HG02885 (cell line): ENCODE measurements around the gene SLCO2A1.
"Not testable (repeated sequence)": the region's sequence is repeated elsewhere in the genome, so short reads cannot be mapped to it uniquely, and the experiment has no call there.

Experiments used
- ATAC-seq: cut with Tn5 transposase; IDR thresholded peaks from one replicate; pipeline ENCODE4 v1.9.1; 2021; ENCODE audit warnings: mild to moderate bottlenecking; ENCODE audit not compliant: unreplicated experiment, poor library complexity

Gene SLCO2A1

DNA sequence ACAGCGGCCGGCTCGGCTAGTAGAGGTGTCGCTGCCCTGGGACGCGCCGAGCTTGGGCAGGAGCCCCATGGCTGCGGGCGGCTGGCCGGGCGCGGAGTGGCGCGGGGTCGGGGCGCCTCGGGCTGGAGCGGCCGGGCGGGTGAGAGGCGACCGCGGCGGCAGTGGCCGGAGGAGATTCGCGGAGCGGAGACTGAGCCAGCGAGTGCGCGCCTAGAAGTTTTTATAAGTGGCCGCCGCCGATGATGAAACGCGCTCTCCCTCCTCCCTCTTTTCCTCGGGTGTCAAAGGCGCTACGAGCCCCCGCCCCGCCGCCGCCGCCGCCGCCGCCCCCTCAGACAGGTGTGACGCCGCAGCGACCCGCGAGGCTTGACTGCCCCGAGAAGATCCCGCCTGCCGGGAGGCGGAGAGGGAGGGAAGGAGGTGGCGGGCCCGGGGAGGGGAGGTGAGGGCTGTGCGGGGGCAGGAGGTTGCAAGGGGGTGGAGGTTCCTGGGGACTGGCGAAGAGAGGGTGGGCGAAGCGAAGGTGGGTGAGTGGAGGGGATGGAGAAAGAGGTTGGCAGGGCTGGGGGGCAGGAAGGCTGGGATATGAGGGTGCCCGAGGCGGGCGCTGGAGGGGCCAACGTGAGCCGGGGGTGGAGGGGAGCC lies at the start of gene SLCO2A1:
Gene SLCO2A1 (minus strand): TSS at position 192 of the 645 bp plus-strand sequence. CDS start 123 bp downstream, at position 69.
- ATAC-seq, result no peak

DNA sequence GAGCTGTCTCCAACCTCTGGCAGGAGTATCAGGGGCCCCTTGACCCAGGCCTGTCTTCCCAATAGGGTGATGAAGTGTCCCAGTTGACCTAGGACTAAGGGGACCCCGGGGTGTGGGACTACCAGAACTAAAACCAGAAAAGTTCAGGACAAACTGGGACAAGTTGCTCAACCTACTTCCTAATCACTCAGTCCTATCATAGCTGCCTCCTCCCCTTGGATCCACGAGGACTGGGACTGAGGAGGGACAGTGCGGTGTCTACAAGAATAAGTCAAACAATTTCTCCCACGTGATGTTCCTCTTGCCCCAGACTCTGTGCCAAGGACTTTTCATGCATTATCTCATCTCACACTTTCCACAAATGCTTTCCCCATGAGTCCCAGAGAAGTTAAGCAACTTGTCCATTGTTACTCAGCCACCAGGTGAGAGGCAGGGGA lies 49.4 kb upstream of the SLCO2A1 start:
- no peak for ATAC-seq

DNA sequence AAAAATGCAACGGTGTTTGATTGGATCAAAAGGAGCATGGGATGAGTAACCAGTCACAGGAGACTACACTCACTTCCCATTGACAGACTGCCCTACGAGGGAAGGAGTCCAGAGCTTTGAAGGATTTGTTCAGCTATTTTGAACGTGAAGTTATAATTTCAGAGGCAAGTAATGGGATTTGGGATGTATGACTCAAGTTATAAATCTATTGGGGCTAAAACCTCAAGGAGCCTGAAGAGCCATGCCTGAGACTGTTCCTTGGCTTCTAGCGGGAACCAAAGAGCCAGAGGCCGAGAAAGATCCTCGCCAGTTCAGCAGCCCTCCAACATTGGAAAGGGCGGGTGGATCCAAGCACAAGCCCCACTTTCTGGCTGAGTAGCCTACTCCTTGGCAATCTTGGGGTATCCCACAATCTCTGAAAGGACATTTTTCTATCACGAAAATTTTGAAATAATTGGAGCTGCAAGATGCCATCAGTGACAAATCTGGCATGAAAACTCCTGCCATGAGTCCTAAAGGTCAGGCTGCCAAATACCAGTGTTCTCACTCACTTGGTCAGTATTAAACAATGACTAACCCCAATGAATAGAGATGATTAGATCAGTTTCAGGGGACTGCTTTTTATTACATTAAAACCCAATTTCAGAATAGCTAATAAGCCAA lies 48.6 kb upstream of the SLCO2A1 start:
- ATAC-seq, result no peak

DNA sequence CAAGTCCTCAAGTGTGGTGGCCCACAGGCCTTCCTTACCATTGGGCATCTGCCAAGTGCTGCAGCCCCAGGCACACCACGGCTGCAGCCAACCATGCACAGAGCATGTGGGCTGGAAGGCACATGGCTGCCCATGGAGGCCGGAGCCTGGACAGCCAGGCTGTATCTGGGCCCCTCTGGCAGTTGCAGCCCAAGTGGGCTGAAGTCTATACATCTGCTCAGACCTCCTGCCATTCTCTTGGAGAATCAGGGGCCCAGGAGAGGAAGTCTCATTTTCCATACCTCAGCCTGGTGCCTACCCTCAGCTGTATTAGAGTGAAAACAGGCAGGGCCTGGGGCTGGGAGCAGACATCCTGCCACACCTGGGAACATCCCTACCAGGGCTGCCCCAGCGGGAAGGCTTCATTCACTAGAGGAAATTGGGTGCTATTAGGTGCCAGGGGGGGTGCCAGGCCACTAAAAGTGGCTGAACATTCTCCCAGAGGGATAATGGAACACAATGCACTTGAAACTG lies 48.0 kb upstream of the SLCO2A1 start:
- no peak for ATAC-seq

DNA sequence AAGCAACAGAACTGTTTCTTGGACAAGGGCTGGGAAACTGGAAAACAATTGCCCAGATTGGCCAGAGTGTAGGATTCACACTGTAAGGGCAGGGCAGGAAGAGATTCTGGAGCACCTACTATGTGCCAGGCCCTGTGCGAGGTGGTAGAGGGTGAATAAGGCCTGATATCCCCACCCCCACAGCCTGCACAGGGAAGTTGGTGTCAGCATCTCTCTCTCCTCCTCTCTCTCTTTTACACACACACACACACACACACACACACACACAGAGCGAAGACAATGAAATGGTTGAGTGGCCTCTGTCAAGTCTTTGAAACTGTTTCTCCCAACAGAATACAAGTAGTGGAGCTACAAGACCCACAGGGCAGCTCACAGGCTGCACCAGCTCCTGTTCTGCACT lies 47.1 kb upstream of the SLCO2A1 start:
- ATAC-seq, result no peak

DNA sequence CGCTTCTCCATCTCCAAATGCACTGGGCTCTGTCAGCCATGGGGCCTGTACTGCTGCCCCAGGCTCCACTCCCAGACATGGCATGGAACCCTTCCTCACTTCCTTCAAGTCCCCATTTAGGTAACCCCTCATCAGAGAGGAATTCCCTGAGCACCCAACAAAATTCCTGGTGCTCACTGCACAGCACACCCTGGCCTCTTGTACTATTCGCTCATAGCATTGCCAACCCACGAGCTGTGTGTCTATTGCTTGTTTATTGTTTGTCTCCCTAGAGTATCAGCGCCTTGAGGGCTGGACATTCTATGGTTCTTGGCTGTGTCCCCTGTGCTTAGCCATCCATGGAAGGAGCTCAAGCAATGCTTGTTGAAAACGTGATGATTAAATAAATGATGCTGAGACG lies 46.1 kb upstream of the SLCO2A1 start:
- ATAC-seq, result no peak

DNA sequence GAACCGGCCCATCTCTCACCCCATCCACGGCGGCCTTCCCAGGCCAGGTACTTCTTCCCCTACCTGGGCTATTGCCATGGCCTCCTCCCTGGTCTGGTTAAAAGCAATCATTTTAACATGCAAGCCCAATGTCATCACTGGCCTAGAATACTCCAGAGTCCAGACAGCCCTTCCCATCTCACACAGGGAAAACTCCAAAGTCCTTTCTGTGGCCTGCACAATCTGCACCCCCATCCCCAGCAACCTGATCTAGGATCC lies 45.8 kb upstream of the SLCO2A1 start:
- ATAC-seq, result no peak

DNA sequence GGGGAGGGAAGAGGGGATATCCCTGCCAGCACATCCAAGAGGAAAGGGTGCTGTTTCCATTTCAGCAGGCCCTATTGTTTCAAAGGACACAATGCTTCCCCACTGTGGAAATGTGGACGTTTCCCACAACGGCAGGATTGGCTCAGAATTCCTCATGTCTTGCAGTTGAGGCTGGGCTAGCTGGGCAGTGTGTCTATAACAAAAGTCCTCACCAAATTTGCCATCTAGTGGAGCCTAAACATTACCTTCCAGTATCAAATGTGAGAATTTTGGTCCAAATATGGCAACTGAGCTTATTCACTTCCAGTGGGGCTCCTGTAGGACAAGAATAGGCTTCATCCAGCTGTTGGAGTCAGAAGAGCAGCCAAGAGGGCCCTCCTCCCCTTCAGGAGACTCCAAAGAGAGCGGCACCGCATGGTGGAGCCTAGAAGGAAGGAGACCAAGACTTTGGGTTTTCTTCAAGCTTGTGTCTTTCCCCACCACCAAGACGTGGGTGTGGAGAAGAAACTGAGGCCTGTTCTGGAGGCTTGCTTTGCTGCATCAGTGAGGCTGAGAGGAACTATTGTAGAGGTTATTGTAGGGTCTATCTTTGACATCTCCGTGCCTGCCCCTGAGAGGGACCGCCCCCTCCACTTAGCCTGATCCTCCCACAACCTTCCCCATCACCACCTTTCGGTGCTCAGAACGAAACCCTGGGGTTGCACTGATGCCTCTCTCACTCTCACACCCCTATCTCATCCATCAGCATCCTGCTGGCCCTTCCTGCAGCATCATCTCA lies 45.3 kb upstream of the SLCO2A1 start:
- no peak for ATAC-seq

DNA sequence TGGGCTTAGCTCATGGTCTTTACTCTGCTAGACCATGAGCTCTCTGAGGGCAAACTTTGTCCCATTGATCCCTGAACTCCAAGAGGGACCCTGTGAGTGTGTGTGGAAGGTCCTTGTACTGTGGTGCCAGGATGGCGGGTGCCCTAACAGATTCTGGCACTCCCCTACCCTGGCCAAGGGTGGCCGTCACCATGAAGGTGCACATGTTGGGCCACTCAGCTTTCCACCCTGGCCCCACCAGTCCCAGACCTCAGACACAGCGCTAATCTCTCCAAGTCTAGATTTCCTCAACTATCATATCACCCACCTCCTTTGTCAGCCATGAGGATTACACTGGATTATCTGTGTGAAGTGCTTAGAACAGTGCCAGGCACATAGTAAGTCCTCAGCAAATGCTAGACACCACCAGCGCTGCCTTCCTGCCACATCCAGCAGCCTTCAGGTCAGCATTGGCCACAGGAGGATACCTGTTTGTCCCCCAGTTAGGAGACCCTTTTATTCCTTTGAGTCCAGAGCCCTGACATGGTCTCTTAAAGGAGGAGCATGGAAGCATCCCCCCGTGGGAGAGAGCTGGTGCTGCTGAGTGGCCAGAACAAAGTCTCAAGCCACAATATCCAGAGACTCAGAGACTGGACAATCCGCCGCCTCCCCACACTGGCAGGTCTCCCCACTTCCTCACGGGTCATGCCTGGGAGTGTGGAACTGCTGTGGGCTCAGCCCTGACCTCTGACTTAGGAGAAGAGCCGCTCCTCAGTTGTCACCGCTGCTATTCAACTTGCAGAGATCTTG lies 44.5 kb upstream of the SLCO2A1 start:
- ATAC-seq, result no peak

DNA sequence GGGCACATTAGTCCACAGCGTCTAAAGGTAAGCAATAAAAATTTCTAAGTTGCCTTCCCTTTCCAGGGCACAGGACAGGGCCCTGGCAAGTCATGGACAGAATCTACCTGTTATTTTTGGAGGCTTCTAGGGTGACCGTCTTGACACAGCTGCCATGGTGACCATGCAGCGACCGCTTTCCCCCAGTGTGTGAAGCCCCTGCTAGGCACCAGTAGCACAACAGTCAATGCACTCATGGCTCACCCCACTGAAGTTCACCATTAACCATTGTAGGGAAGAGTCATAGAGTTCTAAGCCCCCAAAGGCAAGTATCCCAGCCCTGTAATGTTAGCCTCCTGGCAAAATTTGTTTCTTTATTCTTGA lies 43.8 kb upstream of the SLCO2A1 start:
- no peak for ATAC-seq

DNA sequence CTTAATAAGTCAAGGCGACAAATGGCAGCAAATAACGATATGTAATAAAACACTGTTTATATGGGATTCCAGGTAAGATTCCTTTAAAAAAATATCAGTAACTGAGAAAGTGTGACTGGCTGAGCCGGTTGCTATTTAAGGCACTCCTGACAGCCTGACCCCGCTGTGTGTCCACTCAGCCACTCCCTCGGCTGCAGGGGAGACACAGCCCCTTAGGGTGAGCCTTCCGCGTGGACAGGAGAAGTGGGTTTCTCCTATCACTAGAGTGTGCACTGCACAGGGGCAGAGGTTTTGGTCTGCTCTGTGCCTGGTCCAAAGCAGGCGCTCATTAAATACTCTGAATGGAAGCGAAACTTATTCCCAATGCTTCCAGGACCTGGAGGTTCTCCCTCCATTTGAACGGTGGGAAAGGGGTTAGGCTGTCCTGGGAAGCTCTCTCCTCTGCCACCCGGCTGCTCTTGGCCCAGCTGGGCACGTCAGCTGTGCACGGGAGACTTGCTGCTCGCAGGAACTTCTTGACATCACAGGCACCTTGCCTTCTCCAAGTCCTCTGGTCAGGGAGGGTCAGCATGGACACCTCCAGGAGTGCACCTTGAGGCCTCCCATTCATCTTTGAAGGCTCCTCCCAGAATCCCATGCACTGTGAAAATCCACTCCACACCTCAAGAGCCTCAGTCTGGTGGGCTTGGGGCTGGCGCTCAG lies 43.3 kb upstream of the SLCO2A1 start:
- ATAC-seq, result no peak

DNA sequence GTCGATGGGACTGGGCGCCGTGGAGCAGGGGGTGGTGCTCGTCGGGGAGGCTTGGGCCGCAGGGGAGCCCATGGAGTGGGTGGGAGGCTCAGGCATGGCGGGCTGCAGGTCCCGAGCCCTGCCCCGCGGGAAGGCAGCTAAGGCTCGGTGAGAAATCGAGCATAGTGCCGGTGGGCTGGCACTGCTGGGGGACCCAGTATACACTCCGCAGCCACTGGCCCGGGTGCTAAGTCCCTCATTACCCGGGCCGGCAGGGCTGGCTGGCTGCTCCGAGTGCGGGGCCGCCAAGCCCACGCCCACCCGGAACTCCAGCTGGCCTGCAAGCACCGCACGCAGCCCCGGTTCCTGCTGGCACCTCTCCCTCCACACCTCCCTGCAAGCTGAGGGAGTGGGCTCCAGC lies 40.6 kb upstream of the SLCO2A1 start:
- ATAC-seq, result not testable (repeated sequence)

DNA sequence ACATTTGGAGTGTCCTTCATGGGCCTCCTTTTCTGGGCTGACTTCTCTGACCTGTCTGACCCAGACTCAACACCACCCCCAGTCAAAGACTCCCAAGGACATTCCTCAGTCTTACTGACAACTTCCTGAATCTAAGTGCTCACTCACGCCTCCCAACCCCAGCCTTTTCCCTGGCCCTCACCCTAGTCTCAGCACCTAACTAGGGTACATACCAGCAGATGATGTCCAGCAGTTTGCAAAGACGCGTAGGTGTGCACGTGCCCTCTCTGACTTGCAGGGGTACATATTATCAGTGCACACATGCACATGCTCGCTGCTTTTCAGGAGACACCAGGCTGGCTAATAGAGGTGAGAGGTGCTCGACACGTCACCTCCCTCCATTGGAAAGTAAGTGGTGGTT lies 38.7 kb upstream of the SLCO2A1 start:
- no peak for ATAC-seq

DNA sequence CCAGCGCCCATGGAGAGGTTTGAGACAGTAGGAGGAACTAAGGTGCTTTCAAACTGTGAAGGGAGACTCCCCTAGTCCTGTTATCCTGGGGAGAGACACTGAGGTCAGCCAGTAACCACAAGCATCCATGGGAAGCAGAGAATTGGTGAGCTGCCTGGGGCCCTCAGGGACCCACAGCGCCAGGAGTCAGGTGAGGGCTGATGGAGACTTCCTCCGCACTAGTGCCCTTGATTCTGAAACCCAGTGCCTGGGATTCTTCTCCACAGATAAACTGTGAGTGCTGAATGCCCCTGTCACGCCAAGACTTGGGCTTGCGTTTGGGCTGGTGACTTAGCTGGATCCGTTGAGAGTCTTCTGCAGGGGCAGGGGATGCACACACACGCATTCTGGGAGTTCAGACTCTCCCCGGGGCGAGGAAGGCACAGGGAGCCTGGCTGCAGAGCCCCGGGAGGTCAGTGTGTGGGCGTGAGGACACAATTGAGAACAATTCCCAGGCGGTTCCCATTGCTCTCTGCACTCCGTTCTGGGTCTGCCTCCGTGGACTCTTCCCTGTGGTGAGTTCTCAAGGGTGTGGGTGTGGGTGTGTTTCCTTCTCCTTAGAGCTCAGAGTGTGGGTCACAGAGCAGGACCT lies 37.9 kb upstream of the SLCO2A1 start:
- ATAC-seq, result no peak

DNA sequence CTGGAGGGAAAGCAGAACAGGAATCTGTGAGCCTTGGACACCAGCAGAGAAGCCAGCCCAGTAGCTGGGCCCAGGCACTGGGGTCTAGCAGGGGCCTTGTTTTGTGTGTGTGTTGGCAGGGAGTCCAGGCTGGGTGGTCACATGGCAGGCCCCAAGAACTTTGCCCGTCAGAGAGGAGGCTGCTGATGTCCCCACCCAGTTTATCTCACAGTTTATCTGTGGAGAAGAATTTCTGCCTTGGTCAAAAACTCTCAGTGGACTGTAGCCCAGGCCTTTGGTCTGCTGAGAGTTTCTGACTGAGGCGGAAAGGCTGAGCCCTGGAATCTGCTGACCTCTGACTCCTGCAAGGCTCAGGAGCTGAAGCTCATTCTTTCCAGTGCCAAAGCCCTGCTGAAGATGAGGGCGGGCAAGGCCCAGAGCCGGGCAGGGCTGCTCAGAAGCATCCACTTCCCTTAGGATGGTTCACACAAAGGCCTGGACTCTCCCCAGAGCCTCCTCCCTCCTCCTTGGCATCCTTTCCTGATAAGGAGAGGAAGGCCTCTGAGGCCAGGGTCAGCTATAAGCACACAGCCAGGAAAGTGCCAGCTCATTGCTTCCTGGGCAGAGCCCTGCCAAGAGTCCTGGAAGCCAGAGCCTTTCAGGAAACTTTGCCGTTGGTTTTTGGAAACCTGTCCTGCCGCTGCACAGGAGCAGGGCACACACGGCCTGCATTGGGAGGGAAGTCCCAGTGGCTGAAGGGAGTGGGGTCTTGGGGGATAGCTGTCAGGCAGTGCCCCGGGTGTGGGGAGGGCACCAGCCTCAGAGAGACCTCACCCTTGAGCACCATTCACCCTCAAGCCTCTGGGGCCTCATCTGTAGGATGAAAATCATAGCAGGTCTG lies 37.2 kb upstream of the SLCO2A1 start:
- ATAC-seq, result no peak

DNA sequence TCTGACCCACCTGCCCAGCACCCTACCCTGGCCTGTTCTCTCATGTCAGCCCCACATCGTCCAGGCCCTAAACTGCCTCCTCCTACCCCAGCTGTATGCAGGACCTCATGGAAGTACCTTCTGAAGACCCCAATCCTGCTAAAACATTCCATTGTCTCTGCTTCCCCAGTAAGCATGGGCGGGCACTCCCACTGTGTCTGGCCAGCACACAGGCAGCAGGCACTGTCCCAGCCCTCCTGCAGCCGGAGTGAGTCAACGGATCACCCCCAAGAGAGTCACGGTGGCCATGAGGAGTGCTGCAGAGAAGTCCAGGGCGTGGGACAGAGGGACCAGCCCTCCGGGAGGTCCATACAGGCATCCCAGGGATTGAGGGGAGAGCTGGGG lies 36.4 kb upstream of the SLCO2A1 start:
- no peak for ATAC-seq

DNA sequence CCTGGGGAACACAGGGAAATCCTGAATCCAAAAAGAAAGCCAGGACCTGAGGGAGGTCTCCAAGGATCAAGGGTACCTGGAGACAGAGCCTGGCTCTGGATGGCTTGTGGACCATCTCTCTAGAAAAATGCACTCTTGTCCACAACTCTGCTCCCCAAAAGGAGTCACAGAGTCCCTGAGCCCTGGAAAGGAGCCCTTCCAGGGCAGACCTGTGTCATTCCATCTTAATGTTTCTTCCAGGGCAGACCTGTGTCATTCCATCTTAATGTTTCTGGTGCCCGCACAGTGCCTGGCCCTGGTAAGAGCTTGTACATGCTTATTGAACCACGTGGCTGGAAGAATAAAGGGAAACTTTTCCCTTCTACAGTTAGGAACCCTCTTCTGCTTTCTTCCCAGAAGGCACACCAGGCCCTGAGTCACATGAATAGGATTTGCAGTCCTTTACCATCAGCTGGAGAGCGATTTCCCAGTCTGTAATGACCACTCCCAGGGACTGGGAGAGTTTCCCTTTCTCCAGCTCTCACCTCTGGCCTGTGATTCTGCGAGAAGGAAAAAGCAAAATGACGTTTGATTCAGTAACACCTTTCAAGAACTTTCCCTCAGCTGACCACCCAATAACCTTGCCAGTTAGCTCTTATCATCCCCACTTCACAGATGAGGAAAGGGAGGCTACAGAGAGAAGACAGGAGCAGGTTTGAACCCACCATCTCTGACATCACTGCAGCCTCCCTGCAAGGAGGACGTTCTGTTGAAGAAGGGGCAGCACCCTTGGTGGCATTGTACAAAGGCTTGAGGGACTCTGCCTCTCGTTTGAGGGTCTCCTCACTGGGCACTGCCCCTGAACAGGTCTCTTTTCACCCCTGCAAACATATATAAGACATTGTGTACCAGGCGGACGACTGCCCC lies 35.8 kb upstream of the SLCO2A1 start:
- no peak for ATAC-seq

DNA sequence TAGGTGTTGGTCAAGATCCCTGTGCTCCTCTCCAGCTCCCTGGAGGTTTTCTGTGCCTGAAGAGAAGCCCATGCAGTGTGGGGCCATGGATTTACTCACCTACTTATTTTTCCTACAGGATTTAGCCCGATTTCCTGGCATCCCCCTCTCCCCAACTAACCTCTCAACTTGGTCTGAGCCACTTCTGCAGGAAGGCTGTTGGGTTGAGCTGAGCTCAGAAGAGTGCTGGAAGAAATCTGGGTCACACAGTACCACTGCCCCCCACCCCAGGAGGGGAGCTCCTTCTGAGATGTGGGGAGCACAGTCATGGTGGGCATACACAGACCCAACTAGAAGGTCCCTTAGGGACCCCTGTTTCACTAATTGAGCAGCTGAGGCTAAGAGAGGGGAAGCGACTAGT lies 34.4 kb upstream of the SLCO2A1 start:
- no peak for ATAC-seq
